MM.1S (cell line): ENCODE data around the gene ITGA2.
A peak's percentile ranks its signal among the peaks of the same experiment; 100 is the strongest.

ENCODE experiments used
- DNase-seq: peaks from one replicate; pipeline ENCODE4 v3.0.0-alpha.2; 2015
- H2AFZ ChIP-seq: fragments of 300-600 bp; sonication (generic); 2 replicates; pipeline ENCODE4 v1.6.0; 2016; ENCODE audit warnings: antibody characterized with exemption, low read length
- H3F3A ChIP-seq: fragments of 300-600 bp; sonication (generic); 2 replicates; pipeline ENCODE4 v1.6.1; 2016; ENCODE audit warnings: mild to moderate bottlenecking, antibody characterized with exemption, low read length, moderate library complexity, mixed read lengths; ENCODE audit not compliant: insufficient read depth
- H3K27ac ChIP-seq: fragments of 300-600 bp; sonication (generic); 2 replicates; pipeline ENCODE4 v1.5.1; 2016; ENCODE audit warnings: mild to moderate bottlenecking, low read length
- H3K27me3 ChIP-seq: fragments of 300-600 bp; sonication (generic); replicated peaks from 2 replicates; pipeline ENCODE4 v1.6.0; 2016; ENCODE audit warnings: low read length; ENCODE audit not compliant: insufficient read depth
- H3K36me3 ChIP-seq: fragments of 300-600 bp; sonication (generic); replicated peaks from 2 replicates; pipeline ENCODE4 v1.6.1; 2016; ENCODE audit warnings: mild to moderate bottlenecking, low read length, mixed read lengths; ENCODE audit not compliant: insufficient read depth
- H3K4me1 ChIP-seq: fragments of 300-600 bp; sonication (generic); 2 replicates; pipeline ENCODE4 v1.6.1; 2016; ENCODE audit warnings: low read length, mixed read lengths
- H3K4me2 ChIP-seq: fragments of 300-600 bp; sonication (generic); 2 replicates; pipeline ENCODE4 v1.6.0; 2016; ENCODE audit warnings: low read depth, low read length
- H3K4me3 ChIP-seq: fragments of 300-600 bp; sonication (generic); 2 replicates; pipeline ENCODE4 v1.5.1; 2016; ENCODE audit warnings: low read length, mixed read lengths
- H3K79me2 ChIP-seq: fragments of 300-600 bp; sonication (generic); 2 replicates; pipeline ENCODE4 v1.6.1; 2016; ENCODE audit warnings: mixed run types, low read length, mixed read lengths
- H3K9ac ChIP-seq: fragments of 300-600 bp; sonication (generic); 2 replicates; pipeline ENCODE4 v1.6.1; 2016; ENCODE audit warnings: low read length, mixed read lengths
- H3K9me2 ChIP-seq: fragments of 300-600 bp; sonication (generic); replicated peaks from 2 replicates; pipeline ENCODE4 v1.6.1; 2016; ENCODE audit warnings: mild to moderate bottlenecking, low read length, mixed read lengths; ENCODE audit not compliant: insufficient read depth
- H3K9me3 ChIP-seq: fragments of 300-600 bp; sonication (generic); replicated peaks from 2 replicates; pipeline ENCODE4 v1.6.1; 2016; ENCODE audit warnings: mild to moderate bottlenecking, low read length, mixed read lengths; ENCODE audit not compliant: insufficient read depth
- H4K20me1 ChIP-seq: fragments of 300-600 bp; sonication (generic); 2 replicates; pipeline ENCODE4 v1.6.1; 2016; ENCODE audit warnings: mild to moderate bottlenecking, low read length, moderate library complexity, mixed read lengths; ENCODE audit not compliant: insufficient read depth
- EZH2 ChIP-seq: fragments of 300-600 bp; sonication (generic); optimal IDR thresholded peaks from 2 replicates; pipeline ENCODE3; 2017; ENCODE audit warnings: low read depth, mild to moderate bottlenecking, antibody characterized with exemption, low read length, mixed read lengths
- EZH2phosphoT487 ChIP-seq: fragments of 300-600 bp; sonication (generic); IDR thresholded peaks from 2 replicates; pipeline ENCODE4 v1.6.1; 2018; ENCODE audit warnings: antibody characterized with exemption, low read length
- TF ChIP-seq, protein P1 (sequence below): fragments of 300-600 bp; sonication (generic); IDR thresholded peaks from 2 replicates; pipeline ENCODE4 v1.5.1; 2016; ENCODE audit warnings: antibody characterized with exemption, low read length, mixed read lengths

Gene ITGA2

DNA sequence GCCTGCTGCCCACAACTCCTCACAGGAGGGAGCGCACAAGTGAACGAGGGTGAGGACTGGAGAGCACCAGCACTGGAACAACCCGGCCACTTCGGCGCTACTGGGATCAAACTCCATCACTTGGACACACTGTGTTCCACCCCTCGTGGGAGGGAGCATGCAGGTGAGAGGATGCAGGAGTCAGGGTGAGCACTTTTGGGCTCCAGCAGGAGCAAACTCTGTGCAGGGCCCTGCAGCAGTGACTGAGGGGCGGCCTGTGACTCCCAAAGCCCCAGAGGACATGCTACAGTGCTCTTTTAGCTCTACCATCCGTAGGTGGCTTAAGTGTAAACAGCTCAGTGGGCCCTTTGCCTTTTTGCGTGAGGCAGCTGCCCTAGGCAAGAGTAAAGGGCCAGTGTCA, 124.8 kb downstream of the ITGA2 start:
- no peak overlapping the region for H3K4me2 ChIP-seq
- H3K4me3 ChIP-seq = no peak overlapping the region
- H2AFZ ChIP-seq = no peak overlapping the region
- H3K4me1 ChIP-seq = 0 out of 2 replicates have a peak, but pooled peaks cover 4% of the 10 kb centered on the region
- no peaks in the 10 kb centered on the region for H3K9me3 ChIP-seq
- H3K9me2 ChIP-seq = no peaks in the 10 kb centered on the region
- H4K20me1 ChIP-seq = no peaks in the 10 kb centered on the region
- H3K27ac ChIP-seq = no peak overlapping the region
- no peaks in the 10 kb centered on the region for H3K36me3 ChIP-seq
- DNase-seq = no peak
- no peaks in the 10 kb centered on the region for H3K79me2 ChIP-seq
- H3F3A ChIP-seq = peaks cover 4% of the 10 kb centered on the region; the same call in 1 of the 2 replicates
- H3K9ac ChIP-seq = no peak overlapping the region
- no peaks in the 10 kb centered on the region for H3K27me3 ChIP-seq
- TF ChIP-seq EZH2 = no peak
- TF ChIP-seq, protein P1, sequence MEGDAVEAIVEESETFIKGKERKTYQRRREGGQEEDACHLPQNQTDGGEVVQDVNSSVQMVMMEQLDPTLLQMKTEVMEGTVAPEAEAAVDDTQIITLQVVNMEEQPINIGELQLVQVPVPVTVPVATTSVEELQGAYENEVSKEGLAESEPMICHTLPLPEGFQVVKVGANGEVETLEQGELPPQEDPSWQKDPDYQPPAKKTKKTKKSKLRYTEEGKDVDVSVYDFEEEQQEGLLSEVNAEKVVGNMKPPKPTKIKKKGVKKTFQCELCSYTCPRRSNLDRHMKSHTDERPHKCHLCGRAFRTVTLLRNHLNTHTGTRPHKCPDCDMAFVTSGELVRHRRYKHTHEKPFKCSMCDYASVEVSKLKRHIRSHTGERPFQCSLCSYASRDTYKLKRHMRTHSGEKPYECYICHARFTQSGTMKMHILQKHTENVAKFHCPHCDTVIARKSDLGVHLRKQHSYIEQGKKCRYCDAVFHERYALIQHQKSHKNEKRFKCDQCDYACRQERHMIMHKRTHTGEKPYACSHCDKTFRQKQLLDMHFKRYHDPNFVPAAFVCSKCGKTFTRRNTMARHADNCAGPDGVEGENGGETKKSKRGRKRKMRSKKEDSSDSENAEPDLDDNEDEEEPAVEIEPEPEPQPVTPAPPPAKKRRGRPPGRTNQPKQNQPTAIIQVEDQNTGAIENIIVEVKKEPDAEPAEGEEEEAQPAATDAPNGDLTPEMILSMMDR = no peak
- no peak for TF ChIP-seq EZH2phosphoT487

DNA sequence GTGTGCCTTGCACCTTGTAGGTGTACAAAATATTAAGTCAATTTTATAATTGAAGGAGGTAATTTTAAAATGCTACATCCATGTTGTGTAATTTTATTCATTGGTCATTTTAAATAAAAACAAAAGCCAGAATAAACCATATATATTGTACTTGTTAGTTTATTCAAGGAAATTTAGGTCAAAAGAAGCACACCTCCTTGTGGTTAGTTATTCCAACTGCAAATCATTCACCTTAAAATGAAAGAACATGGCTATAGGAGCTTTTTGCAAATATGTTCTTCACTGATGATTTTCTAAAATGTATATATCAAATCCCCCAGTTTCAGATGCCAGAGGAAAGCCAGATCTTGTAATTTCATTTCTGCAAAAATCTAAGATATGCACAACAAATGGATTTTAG, 125.8 kb downstream of the ITGA2 start:
- H3K36me3 ChIP-seq = no peaks in the 10 kb centered on the region
- H3K9me2 ChIP-seq = no peaks in the 10 kb centered on the region
- H3K9ac ChIP-seq = no peak overlapping the region
- H3K9me3 ChIP-seq = no peaks in the 10 kb centered on the region
- H3K79me2 ChIP-seq = no peaks in the 10 kb centered on the region
- H3K27me3 ChIP-seq = no peaks in the 10 kb centered on the region
- no peaks in the 10 kb centered on the region for H3F3A ChIP-seq
- no peak overlapping the region for H3K4me3 ChIP-seq
- DNase-seq = peak; percentile 9
- no peak for TF ChIP-seq EZH2phosphoT487
- TF ChIP-seq, protein P1 = peak; percentile 32
- H2AFZ ChIP-seq = no peak overlapping the region
- H3K4me1 ChIP-seq = 0 out of 2 replicates have a peak, but pooled peaks cover 4% of the 10 kb centered on the region
- H3K4me2 ChIP-seq = no peak overlapping the region
- no peak overlapping the region for H3K27ac ChIP-seq
- no peaks in the 10 kb centered on the region for H4K20me1 ChIP-seq

DNA sequence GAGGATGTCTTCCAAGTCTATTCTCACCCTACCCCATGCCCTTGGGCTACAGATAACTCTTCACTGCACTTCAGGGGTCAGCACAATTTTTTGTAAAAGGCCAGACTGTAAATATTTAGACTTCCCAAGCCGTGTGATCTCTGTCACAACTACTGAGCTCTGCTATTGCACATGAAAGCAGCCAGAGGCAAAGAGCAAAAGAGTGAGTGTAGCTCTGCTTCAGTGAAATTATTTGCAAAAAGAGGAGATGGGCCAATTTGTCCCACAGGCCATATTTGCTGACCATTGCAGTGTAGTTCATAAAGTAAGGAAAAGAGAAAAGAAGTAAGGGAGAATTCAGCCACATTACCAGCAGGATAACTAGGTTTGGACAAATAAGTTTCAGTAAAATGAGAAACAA, 127.4 kb downstream of the ITGA2 start:
- Histone ChIP-seq H3K9me2 (no peaks in the 10 kb centered on the region), H3K27ac (no peak overlapping the region), H2AFZ (no peak overlapping the region), H3K36me3 (no peaks in the 10 kb centered on the region), H3K9me3 (no peaks in the 10 kb centered on the region), H3K79me2 (no peaks in the 10 kb centered on the region), H4K20me1 (no peaks in the 10 kb centered on the region), H3K27me3 (no peaks in the 10 kb centered on the region), H3F3A (no peaks in the 10 kb centered on the region), H3K4me2 (no peak overlapping the region), H3K9ac (no peak overlapping the region), H3K4me3 (no peak overlapping the region), H3K4me1 (no peaks in the 10 kb centered on the region)
- TF ChIP-seq EZH2 = no peak
- TF ChIP-seq, protein P1 = no peak
- TF ChIP-seq EZH2phosphoT487 = no peak
- DNase-seq = no peak
